Measurements from ENCODE around the gene PGBD2. TPM values are rescaled to one million over a fixed set of nuclear protein-coding genes. Genes with fewer than 3 reads are reported as not detected.
"Not testable (repeated sequence)": the region's sequence is repeated elsewhere in the genome, so short reads cannot be mapped to it uniquely, and the experiment has no call there.

The PGBD2 gene
- total and polyA plus RNA-seq, 2 of the 13 experiments (the other 11 are each of a cell fraction or from before 2014, with no cell fraction given), result 6.0 to 7.4 TPM

DNA sequence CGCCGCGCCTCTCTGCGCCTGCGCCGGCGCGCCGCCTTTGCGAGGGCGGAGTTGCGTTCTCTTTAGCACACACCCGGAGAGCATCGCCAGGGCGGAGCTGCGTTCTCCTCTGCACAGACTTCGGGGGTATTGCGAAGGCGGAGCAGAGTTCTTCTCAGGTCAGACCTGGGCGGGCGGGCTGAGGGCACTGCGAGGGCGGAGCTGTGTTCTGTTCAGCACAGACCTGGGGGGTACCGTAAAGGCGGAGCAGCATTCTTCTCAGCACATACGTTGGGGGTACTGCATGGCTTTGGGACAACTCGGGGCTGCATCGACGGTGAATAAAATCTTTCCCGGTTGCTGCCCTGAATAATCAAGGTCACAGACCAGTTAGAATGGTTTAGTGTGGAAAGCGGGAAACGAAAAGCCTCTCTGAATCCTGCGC, 39.0 kb downstream of the PGBD2 start:
- in situ Hi-C loops (cut with HindIII; ENCODE audit: extremely low pct_ligation_motif_present, low pct_unique_long_range_greater_than_20kb); H3K27me3 ChIP-seq (ENCODE audit: control insufficient read depth in 1 of 2, insufficient read depth in 2 of 2, low read length in 2 of 2); H3K27ac ChIP-seq (ENCODE audit: extremely low read length, insufficient read depth, low read length); H3K36me3 ChIP-seq (replicated peaks in 1 of 2; ENCODE audit: control insufficient read depth in 1 of 2, insufficient read depth in 2 of 2, low read length in 2 of 2); H3K4me1 ChIP-seq (ENCODE audit: insufficient read depth, low read length); H2AFZ ChIP-seq (ENCODE audit: low read length); H3K79me2 ChIP-seq (ENCODE audit: insufficient read depth, low read length); H4K20me1 ChIP-seq (ENCODE audit: insufficient read depth, low read length); H3K4me2 ChIP-seq (ENCODE audit: low read depth, low read length); H3K4me3 ChIP-seq (replicated peaks in 1 of 3; ENCODE audit: insufficient read depth in 1 of 3, low read depth in 2 of 3, low read length in 3 of 3); FAIRE-seq; intact Hi-C loops (cut with micrococcal nuclease; ENCODE audit: unreplicated experiment); DNase-seq (ENCODE audit: low spot score); ATAC-seq; H3K9ac ChIP-seq (ENCODE audit: insufficient read depth, low read depth, low read length); BruUV-seq (replicated peaks); POLR2A ChIA-PET; H3K9me3 ChIP-seq (ENCODE audit: low read length); CTCF ChIA-PET (ENCODE audit: low intra/inter-chr PET ratio, low total read pairs): not testable (repeated sequence)
- WGBS (ENCODE audit: low lambda C conversion rate), result 92% methylated on average over 29 of the region's 33 CpGs

- H3K9ac ChIP-seq (ENCODE audit: insufficient read depth, low read depth, low read length); DNase-seq (ENCODE audit: low spot score); H3K79me2 ChIP-seq (ENCODE audit: insufficient read depth, low read length); in situ Hi-C loops (cut with HindIII; ENCODE audit: extremely low pct_ligation_motif_present, low pct_unique_long_range_greater_than_20kb); H3K27ac ChIP-seq (ENCODE audit: extremely low read length, insufficient read depth, low read length); H3K4me1 ChIP-seq (ENCODE audit: insufficient read depth, low read length); H3K9me3 ChIP-seq (ENCODE audit: low read length); H2AFZ ChIP-seq (ENCODE audit: low read length); H3K4me3 ChIP-seq (replicated peaks in 1 of 3; ENCODE audit: insufficient read depth in 1 of 3, low read depth in 2 of 3, low read length in 3 of 3); BruUV-seq (replicated peaks); H3K27me3 ChIP-seq (ENCODE audit: control insufficient read depth in 1 of 2, insufficient read depth in 2 of 2, low read length in 2 of 2); intact Hi-C loops (cut with micrococcal nuclease; ENCODE audit: unreplicated experiment); FAIRE-seq; CTCF ChIA-PET (ENCODE audit: low intra/inter-chr PET ratio, low total read pairs); POLR2A ChIA-PET; H3K36me3 ChIP-seq (replicated peaks in 1 of 2; ENCODE audit: control insufficient read depth in 1 of 2, insufficient read depth in 2 of 2, low read length in 2 of 2); H4K20me1 ChIP-seq (ENCODE audit: insufficient read depth, low read length); H3K4me2 ChIP-seq (ENCODE audit: low read depth, low read length): not testable (repeated sequence)
- peak; percentile 35; the same call in 2 of the 3 replicates for ATAC-seq
- 81% methylated on average over 12 of the region's 13 CpGs for WGBS (ENCODE audit: low lambda C conversion rate)
- TF ChIP-seq NR2F1 (CRISPR knock-in tag; IDR thresholded peaks at IDR 0.05), result peak in 1 of 2 experiments; percentile 44; a peak in 1 of 4 replicates
Observed at GRCh38 chr1:248945453-248945852, 39.4 kb downstream of the PGBD2 start.

- H3K9me3 ChIP-seq (ENCODE audit: low read length); BruUV-seq (replicated peaks); H3K4me2 ChIP-seq (ENCODE audit: low read depth, low read length); H4K20me1 ChIP-seq (ENCODE audit: insufficient read depth, low read length); POLR2A ChIA-PET; H3K4me3 ChIP-seq (replicated peaks in 1 of 3; ENCODE audit: insufficient read depth in 1 of 3, low read depth in 2 of 3, low read length in 3 of 3); H3K27me3 ChIP-seq (ENCODE audit: control insufficient read depth in 1 of 2, insufficient read depth in 2 of 2, low read length in 2 of 2); H3K9ac ChIP-seq (ENCODE audit: insufficient read depth, low read depth, low read length); intact Hi-C loops (cut with micrococcal nuclease; ENCODE audit: unreplicated experiment); H3K36me3 ChIP-seq (replicated peaks in 1 of 2; ENCODE audit: control insufficient read depth in 1 of 2, insufficient read depth in 2 of 2, low read length in 2 of 2); in situ Hi-C loops (cut with HindIII; ENCODE audit: extremely low pct_ligation_motif_present, low pct_unique_long_range_greater_than_20kb); H3K27ac ChIP-seq (ENCODE audit: extremely low read length, insufficient read depth, low read length); CTCF ChIA-PET (ENCODE audit: low intra/inter-chr PET ratio, low total read pairs); DNase-seq (ENCODE audit: low spot score); FAIRE-seq; H3K79me2 ChIP-seq (ENCODE audit: insufficient read depth, low read length); H2AFZ ChIP-seq (ENCODE audit: low read length); H3K4me1 ChIP-seq (ENCODE audit: insufficient read depth, low read length): not testable (repeated sequence)
- TF ChIP-seq TERF1 (CRISPR knock-in tag; IDR thresholded peaks at IDR 0.05), result peak; percentile 99
- TF ChIP-seq PCBP2 (optimal IDR thresholded peaks at IDR 0.05; ENCODE audit: low read depth, low read length, poor library complexity, severe bottlenecking), result peak; percentile 15
- peak; percentile 54; the same call in 2 of the 3 replicates for ATAC-seq
Observed at GRCh38 chr1:248945856-248946416, 39.9 kb downstream of the PGBD2 start.

All from HepG2 (cell line).